GM18870 (cell line): Measurements from ENCODE around the gene GSTK1.

ENCODE experiments used
- ATAC-seq: cut with Tn5 transposase; IDR thresholded peaks from one replicate; pipeline ENCODE4 v1.9.1; 2021; ENCODE audit warnings: moderate library complexity; ENCODE audit not compliant: unreplicated experiment

The GSTK1 gene

DNA sequence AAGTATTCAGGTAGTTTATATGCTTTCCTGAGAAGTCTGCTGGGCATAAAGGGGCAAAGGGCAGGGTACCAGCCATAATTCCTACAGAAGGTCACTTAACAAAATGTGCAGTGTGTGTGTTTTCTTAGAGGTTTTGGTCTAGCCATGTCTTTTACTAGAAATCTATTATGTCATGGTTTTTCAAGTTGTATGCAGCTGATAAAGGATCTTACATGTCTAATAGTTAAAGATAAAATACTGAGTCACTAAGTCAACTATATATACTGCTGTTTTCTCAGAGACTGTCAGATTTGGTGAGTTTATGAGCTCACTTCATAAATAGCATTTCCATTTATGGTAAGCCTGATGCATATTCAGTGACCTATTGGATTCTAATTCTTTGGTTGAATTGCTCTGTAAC is 32.6 kb downstream of the GSTK1 start:
- ATAC-seq, result no peak

DNA sequence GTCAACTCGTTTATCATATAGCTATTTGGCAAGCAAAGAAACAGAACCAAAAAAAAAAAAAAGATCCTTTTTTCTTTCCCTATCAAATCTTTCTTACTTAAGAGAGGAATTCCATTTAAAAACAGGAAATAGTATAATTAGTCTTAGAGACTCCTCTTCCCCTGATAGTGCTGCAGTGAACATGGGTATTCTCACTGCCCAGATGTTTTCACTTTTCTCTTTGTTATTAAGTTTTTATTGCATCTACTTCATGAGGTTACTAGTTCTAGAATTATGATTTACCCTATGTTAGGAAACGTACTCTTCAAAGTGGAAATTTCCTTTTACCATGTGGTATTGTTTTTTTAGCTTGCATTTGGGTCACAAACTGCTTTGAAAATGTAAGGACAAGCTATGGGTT is 33.4 kb downstream of the GSTK1 start:
- ATAC-seq, result no peak

DNA sequence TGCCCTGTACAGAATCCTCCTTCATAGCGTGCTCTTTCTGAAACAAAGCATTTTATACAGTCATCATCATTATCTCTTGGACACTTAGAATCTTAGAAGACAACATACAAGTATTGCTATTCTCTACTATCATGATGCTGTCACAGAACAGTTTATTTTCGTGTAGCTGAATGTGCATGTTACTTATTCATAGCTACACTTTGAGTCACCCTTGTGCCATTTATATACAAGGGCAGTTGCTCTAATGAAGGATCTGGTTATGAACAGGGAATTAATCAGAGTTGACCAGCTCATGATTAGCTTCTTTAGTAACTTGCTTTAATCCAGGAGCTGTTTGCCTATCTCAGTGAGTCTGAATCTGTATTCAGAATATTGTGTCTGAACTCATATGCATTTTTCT is 36.1 kb downstream of the GSTK1 start:
- no peak for ATAC-seq

DNA sequence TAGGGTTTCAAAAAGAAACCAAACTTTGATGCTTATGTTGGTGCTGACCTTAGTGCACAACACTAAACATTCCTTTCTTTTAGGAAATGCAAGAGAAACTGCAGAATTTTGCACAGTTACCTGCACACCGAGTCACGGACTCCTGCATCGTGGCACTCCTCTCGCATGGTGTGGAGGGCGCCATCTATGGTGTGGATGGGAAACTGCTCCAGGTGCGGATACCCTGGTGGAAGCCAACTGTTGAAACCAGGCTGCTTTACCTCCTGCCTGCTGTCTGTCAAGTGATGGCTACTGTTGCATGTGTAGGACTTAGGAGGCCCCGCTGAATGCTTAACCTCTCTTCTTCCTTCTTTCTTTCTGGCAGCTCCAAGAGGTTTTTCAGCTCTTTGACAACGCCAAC is 36.6 kb downstream of the GSTK1 start:
- no peak for ATAC-seq

DNA sequence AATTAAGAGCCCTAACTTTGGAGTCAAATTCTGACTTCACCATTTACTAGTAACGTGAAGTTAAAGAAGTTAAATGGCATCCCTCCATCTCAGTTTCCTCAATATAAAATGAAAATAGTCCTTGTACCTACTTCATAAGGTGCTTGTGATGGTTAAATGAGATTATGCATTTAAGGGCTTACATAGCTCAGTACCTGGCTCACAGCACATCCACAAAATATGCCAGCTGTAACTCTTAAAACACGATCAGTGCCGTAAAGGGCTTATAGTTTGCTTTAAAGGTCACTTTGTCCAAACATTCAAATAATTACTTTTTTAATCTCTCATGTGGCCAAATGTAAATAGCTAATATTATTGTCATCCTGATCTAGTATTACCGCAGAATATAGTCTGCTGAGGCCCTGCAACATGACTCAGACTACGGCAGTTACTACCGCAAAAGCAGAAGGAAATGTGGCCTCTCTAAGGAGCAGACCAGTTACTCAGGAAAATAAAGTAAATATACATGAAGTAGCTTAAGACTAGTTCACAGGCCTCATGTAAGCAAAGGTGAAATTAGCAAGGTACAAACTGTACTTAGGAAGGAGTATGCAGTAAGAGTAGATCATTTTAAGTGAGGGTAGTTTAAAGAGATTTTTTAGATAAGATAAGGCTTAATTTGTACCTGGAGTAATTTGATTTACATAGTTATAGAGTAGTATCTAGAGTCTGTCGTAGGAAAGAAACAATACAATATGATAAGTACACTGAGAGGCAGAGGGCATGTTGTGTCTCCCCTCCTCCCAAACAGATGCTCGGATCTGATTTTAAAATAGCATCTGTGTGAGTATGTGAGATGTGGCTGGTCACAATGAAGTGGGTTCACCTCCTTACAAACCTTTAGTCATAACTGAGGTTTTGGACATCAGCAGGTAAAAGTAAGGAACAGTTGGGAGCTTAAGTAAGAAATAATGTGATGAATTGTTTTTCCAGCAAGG is 38.0 kb downstream of the GSTK1 start:
- ATAC-seq, result no peak

DNA sequence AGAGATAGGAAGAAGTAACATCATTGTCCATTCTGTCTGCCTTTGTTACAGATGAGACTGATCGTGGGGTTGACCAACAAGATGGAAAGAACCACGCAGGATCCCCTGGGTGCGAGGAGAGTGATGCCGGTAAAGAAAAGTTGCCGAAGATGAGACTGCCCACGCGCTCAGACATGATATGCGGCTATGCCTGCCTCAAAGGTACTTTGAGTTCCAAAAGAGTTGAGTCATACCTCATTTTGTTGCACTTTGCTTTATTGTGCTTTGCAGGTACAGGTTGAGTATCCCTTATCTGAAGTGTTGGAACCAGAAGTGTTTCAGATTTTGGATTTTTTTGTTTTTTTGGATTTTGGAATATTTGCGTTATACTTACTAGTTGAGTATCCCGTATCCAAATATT is 40.5 kb downstream of the GSTK1 start:
- no peak for ATAC-seq

DNA sequence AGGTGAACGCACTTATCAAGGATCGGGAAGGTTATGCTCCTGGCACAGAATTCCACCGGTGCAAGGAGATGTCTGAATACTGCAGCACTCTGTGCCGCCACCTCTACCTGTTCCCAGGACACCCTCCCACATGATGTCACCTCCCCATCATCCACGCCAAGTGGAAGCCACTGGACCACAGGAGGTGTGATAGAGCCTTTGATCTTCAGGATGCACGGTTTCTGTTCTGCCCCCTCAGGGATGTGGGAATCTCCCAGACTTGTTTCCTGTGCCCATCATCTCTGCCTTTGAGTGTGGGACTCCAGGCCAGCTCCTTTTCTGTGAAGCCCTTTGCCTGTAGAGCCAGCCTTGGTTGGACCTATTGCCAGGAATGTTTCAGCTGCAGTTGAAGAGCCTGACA is 41.7 kb downstream of the GSTK1 start:
- no peak for ATAC-seq

DNA sequence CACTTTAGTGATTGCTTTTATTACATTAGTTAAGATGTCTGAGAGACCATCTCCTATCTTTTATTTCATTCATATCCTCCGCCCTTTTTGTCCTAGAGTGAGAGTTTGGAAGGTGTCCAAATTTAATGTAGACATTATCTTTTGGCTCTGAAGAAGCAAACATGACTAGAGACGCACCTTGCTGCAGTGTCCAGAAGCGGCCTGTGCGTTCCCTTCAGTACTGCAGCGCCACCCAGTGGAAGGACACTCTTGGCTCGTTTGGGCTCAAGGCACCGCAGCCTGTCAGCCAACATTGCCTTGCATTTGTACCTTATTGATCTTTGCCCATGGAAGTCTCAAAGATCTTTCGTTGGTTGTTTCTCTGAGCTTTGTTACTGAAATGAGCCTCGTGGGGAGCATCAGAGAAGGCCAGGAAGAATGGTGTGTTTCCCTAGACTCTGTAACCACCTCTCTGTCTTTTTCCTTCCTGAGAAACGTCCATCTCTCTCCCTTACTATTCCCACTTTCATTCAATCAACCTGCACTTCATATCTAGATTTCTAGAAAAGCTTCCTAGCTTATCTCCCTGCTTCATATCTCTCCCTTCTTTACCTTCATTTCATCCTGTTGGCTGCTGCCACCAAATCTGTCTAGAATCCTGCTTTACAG is 42.3 kb downstream of the GSTK1 start:
- no peak for ATAC-seq

DNA sequence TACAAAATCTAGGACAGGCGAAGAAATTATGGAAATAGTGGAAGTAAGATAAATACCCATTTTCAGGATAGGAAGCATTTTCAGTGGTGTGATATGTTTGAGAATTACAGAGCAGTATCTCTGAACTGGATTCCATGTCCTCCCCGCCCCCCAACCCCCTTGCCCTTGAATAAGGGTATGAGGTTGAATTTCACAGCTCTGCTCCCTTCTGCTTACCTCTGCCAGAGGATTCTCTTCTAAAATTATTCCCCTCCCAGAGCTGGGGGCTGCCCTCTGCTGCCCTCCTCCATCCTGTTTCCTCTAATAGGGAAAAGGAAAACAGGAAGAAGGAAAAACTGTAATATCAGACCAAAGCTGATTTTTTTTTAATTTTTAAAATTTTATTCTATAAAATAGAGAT is 45.4 kb downstream of the GSTK1 start:
- ATAC-seq, result no peak

DNA sequence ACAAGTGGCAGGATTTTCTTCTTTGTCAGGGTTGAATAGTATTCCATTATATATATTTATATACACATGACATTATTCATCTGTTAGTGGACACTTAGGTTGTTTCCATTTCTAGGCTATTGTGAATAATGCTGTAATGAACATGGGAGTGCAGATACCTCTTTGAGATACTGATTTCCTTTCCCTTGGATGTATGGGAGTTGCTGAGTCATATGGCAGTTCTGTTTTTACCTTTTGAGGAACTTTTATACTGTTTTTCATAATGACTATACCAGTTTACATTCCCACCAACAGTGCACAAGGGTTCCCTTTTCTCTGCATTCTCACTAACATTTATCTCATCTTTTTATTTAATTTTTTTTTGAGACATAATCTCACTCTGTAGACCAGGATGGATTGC is 50.9 kb downstream of the GSTK1 start:
- no peak for ATAC-seq

DNA sequence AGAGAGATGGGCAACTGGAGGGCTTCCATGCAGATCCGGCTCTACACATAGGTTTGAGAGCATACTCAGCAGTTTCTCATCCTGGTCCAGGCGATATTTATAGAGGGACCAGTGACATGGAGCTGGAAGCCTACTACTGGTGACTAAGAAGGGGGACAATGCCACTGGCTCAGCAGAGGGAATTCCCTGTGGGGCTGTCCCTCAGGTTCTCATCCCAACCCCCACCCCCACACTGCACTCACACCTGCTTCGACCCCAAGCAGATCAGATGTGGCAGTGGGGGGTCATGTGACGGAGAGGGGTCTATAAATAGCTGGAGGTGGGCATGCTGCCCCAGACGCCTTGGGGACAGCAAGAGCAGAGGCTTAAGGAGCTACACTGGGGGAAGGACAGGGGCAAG is 52.5 kb downstream of the GSTK1 start, which contains the start of gene CLCN1:
Gene CLCN1 (plus strand): TSS at position 336 of the 400 bp plus-strand sequence. CDS start 102 bp downstream, outside the sequence.
- no peak for ATAC-seq

DNA sequence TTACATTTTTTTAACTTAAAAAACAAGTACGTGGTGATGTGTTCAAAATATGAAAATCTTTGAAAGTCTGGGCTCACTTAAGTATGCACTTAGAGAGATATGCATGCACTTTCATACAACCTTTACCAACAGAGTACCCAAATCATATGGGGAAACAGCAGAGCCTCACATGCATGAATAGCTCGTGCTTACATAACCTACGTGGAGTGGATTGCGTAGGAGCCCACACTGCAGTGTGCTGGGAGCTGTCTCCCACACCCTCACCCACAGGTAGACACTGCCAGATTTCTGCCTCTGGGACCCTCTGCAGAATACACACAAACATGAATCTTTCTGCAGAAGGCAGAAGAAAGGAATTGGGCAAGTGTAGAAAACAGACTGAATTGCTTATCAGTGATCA is 53.3 kb downstream of the GSTK1 start:
- ATAC-seq, result no peak

DNA sequence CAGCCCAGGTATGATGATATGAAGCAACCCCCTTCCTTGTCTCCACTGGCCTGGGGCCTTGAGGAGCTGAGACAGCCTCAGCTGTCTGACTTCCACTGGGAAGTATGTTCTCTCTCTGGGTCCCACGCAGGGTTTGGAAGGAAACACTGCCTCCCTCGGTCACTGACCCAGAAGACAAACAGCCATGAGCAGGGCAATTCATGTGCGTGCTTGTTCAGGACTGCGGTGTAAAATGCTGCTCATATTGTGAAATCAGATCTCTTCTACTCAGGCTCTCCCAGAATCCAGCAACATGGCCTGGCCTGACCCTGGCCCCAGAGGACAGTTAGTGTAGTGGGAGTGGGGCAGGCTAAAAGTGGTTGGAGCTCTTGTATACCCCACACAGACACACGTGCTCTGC is 55.4 kb downstream of the GSTK1 start:
- no peak for ATAC-seq
